Smooth muscle cell (in vitro differentiated cells): ENCODE data around the gene ZRANB1. TPM values are rescaled to one million over a fixed set of nuclear protein-coding genes. Genes with fewer than 3 reads are reported as not detected.

ENCODE experiments used
- DNase-seq: peaks from one replicate; lab custom pipeline; 2025; ENCODE audit not compliant: unreplicated experiment; lab: John Stamatoyannopoulos, UW
- H2AFZ ChIP-seq: fragments of 200-600 bp; sonication (generic); 2 replicates; pipeline ENCODE4 v1.6.0; 2016; ENCODE audit warnings: antibody characterized with exemption, low read depth, mild to moderate bottlenecking
- H3F3A ChIP-seq: fragments of 200-600 bp; sonication (generic); 2 replicates; pipeline ENCODE4 v1.6.0; 2017; ENCODE audit warnings: antibody characterized with exemption, low read depth
- H3K27ac ChIP-seq: fragments of 200-600 bp; sonication (generic); 2 replicates; pipeline ENCODE4 v1.5.1; 2016; ENCODE audit warnings: low read depth, mild to moderate bottlenecking
- H3K27me3 ChIP-seq: fragments of 200-600 bp; sonication (generic); 2 replicates; pipeline ENCODE4 v1.6.1; 2016; ENCODE audit warnings: low read depth, mild to moderate bottlenecking
- H3K36me3 ChIP-seq: fragments of 200-600 bp; sonication (generic); 2 replicates; pipeline ENCODE4 v1.5.1; 2016; ENCODE audit warnings: low read depth
- H3K4me1 ChIP-seq: fragments of 200-600 bp; sonication (generic); 2 replicates; pipeline ENCODE4 v1.5.1; 2016; ENCODE audit warnings: low read depth
- H3K4me2 ChIP-seq: fragments of 200-600 bp; sonication (generic); 2 replicates; pipeline ENCODE4 v1.6.0; 2016; ENCODE audit warnings: mild to moderate bottlenecking
- H3K4me3 ChIP-seq: fragments of 200-600 bp; sonication (generic); 2 replicates; pipeline ENCODE4 v1.5.1; 2016; ENCODE audit warnings: mild to moderate bottlenecking
- H3K79me2 ChIP-seq: fragments of 200-600 bp; sonication (generic); 2 replicates; pipeline ENCODE4 v1.6.0; 2016; ENCODE audit warnings: low read depth, mild to moderate bottlenecking
- H3K9ac ChIP-seq: fragments of 200-600 bp; sonication (generic); 2 replicates; pipeline ENCODE4 v1.6.0; 2016; ENCODE audit warnings: low read depth
- H3K9me3 ChIP-seq: fragments of 200-600 bp; sonication (generic); replicated peaks from 2 replicates; pipeline ENCODE4 v1.5.1; 2016; ENCODE audit warnings: low read depth
- H4K20me1 ChIP-seq: fragments of 200-600 bp; sonication (generic); 2 replicates; pipeline ENCODE4 v1.6.0; 2016; ENCODE audit warnings: low read depth
- WGBS: methylation state at CpG from one replicate; pipeline ENCODE4 v1.1.7; 2016; ENCODE audit warnings: low lambda C conversion rate; 5-methylcytosine and 5-hydroxymethylcytosine counted together
- polyA plus RNA-seq: library from polyadenylated mRNA; unstranded; fragments of >200 nt; fragmentation: Nextera tagmentation; extraction: Ambion mirVana; gene quantifications from 2 replicates; pipeline ENCODE4 v1.2.1, GENCODE V29; 2016
- total RNA-seq: library from RNA; depleted of rRNA; stranded (reverse); fragments of >200 nt; gene quantifications from 2 replicates; pipeline ENCODE4 v1.2.3, GENCODE V29; 2014
- TF ChIP-seq, protein P1 (sequence below): fragments of 200-600 bp; sonication (generic); IDR thresholded peaks from 2 replicates; pipeline ENCODE4 v1.5.1; 2017; ENCODE audit warnings: borderline replicate concordance, mild to moderate bottlenecking, antibody characterized with exemption; ENCODE audit not compliant: insufficient read depth, poor library complexity, severe bottlenecking

Gene ZRANB1
- total and polyA plus RNA-seq, 2 experiments from 2014 or later: 7.5 to 24.1 TPM

DNA sequence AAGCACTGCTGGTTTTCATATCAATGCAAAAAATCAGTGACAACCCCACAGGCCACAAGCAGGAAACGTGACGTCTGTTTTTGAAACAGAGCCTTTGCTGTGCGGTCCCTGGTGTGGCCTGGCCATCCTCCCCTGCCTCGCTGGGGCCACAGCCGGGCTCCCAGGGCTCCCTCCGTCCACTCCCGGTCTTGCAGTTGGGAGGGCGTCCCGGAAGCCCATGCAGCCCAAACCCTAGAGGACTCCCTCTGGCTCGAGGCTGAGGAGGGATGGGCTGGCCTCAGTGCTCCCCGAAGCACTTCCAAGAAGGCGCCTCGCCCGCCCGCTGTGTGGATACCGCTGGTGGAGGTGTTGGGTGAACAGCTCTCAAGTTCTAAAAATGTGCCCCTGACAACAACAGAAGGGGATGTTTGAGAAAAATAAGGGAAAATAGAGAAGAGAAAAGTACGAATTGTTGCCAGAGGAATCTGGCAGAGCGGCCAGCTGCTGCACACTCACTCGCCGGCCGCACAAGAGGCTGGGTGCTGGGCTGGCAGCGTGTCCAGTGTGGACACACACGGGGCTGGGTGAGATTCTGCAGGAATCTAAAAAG is 73.5 kb downstream of the ZRANB1 start:
- DNase-seq: no peak
- no peaks in the 10 kb centered on the region for H3K9me3 ChIP-seq
- no peaks in the 10 kb centered on the region for H3F3A ChIP-seq
- H4K20me1 ChIP-seq: peaks cover 100% of the 10 kb centered on the region
- no peak overlapping the region for H3K9ac ChIP-seq
- H3K27me3 ChIP-seq: no peaks in the 10 kb centered on the region
- no peak overlapping the region for H3K4me2 ChIP-seq
- WGBS: 91% methylated on average over 23 of the region's 23 CpGs
- no peak overlapping the region for H2AFZ ChIP-seq
- no peaks in the 10 kb centered on the region for H3K36me3 ChIP-seq
- no peak overlapping the region for H3K4me3 ChIP-seq
- H3K4me1 ChIP-seq: no peaks in the 10 kb centered on the region
- H3K79me2 ChIP-seq: peaks cover 63% of the 10 kb centered on the region
- TF ChIP-seq, protein P1, sequence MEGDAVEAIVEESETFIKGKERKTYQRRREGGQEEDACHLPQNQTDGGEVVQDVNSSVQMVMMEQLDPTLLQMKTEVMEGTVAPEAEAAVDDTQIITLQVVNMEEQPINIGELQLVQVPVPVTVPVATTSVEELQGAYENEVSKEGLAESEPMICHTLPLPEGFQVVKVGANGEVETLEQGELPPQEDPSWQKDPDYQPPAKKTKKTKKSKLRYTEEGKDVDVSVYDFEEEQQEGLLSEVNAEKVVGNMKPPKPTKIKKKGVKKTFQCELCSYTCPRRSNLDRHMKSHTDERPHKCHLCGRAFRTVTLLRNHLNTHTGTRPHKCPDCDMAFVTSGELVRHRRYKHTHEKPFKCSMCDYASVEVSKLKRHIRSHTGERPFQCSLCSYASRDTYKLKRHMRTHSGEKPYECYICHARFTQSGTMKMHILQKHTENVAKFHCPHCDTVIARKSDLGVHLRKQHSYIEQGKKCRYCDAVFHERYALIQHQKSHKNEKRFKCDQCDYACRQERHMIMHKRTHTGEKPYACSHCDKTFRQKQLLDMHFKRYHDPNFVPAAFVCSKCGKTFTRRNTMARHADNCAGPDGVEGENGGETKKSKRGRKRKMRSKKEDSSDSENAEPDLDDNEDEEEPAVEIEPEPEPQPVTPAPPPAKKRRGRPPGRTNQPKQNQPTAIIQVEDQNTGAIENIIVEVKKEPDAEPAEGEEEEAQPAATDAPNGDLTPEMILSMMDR: no peak
- H3K27ac ChIP-seq: no peak overlapping the region

- Histone ChIP-seq H3K4me1 (no peaks in the 10 kb centered on the region), H4K20me1 (peaks cover 100% of the 10 kb centered on the region), H2AFZ (no peak overlapping the region), H3F3A (no peaks in the 10 kb centered on the region), H3K27ac (no peak overlapping the region), H3K9me3 (no peaks in the 10 kb centered on the region), H3K4me2 (no peak overlapping the region), H3K79me2 (peaks cover 65% of the 10 kb centered on the region), H3K27me3 (no peaks in the 10 kb centered on the region), H3K36me3 (no peaks in the 10 kb centered on the region), H3K4me3 (no peak overlapping the region), H3K9ac (no peak overlapping the region)
- WGBS: 94% methylated on average over 10 of the region's 10 CpGs
- no peak for DNase-seq
- TF ChIP-seq, protein P1: no peak
These were observed 74.2 kb downstream of the ZRANB1 start for GRCh38 chr10:125016123-125016522.

- TF ChIP-seq, protein P1: no peak
- Histone ChIP-seq H3K36me3 (no peaks in the 10 kb centered on the region), H3K27me3 (no peaks in the 10 kb centered on the region), H4K20me1 (peaks cover 100% of the 10 kb centered on the region), H3K4me1 (no peaks in the 10 kb centered on the region), H3K9ac (no peak overlapping the region), H3K4me3 (no peak overlapping the region), H2AFZ (no peak overlapping the region), H3K4me2 (no peak overlapping the region), H3K27ac (no peak overlapping the region), H3K9me3 (no peaks in the 10 kb centered on the region), H3F3A (no peaks in the 10 kb centered on the region), H3K79me2 (peaks cover 67% of the 10 kb centered on the region)
- no peak for DNase-seq
- WGBS: 98% methylated on average over 14 of the region's 14 CpGs
These were observed 74.8 kb downstream of the ZRANB1 start for GRCh38 chr10:125016611-125017202.
